WI38 (cell line): ENCODE results near the gene ABHD11.

Experiments
- H3K4me3 ChIP-seq: 2 replicates; pipeline ENCODE4 v1.5.1; 2011; ENCODE audit warnings: low read depth, mild to moderate bottlenecking, control low read depth, low read length
- CTCF ChIP-seq: IDR thresholded peaks from 2 replicates; pipeline ENCODE4 v1.5.1; 2012; ENCODE audit warnings: low read depth, mild to moderate bottlenecking, control low read depth, low read length

The ABHD11 gene

GRCh38 chr7:73712773-73713172 lies 25.8 kb downstream of the ABHD11 start:
- no peak for TF ChIP-seq CTCF
- no peak overlapping the region for H3K4me3 ChIP-seq

- no peak overlapping the region for H3K4me3 ChIP-seq
- no peak for TF ChIP-seq CTCF
Observed at GRCh38 chr7:73708961-73709549, 29.5 kb downstream of the ABHD11 start.

GRCh38 chr7:73707045-73707631 lies 31.5 kb downstream of the ABHD11 start:
- TF ChIP-seq CTCF = no peak
- H3K4me3 ChIP-seq = no peak overlapping the region

GRCh38 chr7:73706126-73707044 lies 32.2 kb downstream of the ABHD11 start:
- TF ChIP-seq CTCF = no peak
- H3K4me3 ChIP-seq = no peak overlapping the region

- no peak overlapping the region for H3K4me3 ChIP-seq
- TF ChIP-seq CTCF = no peak
Observed at GRCh38 chr7:73705551-73705920, 33.1 kb downstream of the ABHD11 start.

- TF ChIP-seq CTCF = no peak
- no peak overlapping the region for H3K4me3 ChIP-seq
Observed at GRCh38 chr7:73704640-73705550, 33.7 kb downstream of the ABHD11 start.
